Measurements from ENCODE around the gene ECSCR.
"Not testable (repeated sequence)": the region's sequence is repeated elsewhere in the genome, so short reads cannot be mapped to it uniquely, and the experiment has no call there.

ECSCR gene

GRCh38 chr5:139462586-139463276 lies at the start of gene ECSCR:
Gene ECSCR (minus strand): TSS chr5:139462743. CDS start chr5:139462670, 73 bp downstream.
- DNase-seq: no peak

GRCh38 chr5:139504722-139505121 lies 42.2 kb upstream of the ECSCR start:
- DNase-seq: not testable (repeated sequence)

- not testable (repeated sequence) for DNase-seq
These were observed 41.3 kb upstream of the ECSCR start for GRCh38 chr5:139503879-139504278.

- not testable (repeated sequence) for DNase-seq
These were observed 40.7 kb upstream of the ECSCR start for GRCh38 chr5:139503036-139503817.

- no peak for DNase-seq
These were observed 38.8 kb upstream of the ECSCR start for GRCh38 chr5:139501381-139501780.

- no peak for DNase-seq
These were observed 33.3 kb upstream of the ECSCR start for GRCh38 chr5:139495638-139496435.

GRCh38 chr5:139494832-139495231 lies 32.3 kb upstream of the ECSCR start:
- no peak for DNase-seq

GRCh38 chr5:139494256-139494655 lies 31.7 kb upstream of the ECSCR start:
- DNase-seq: no peak

GRCh38 chr5:139492700-139493192 lies 30.2 kb upstream of the ECSCR start:
- DNase-seq: no peak

GRCh38 chr5:139488260-139488659 lies 25.7 kb upstream of the ECSCR start:
- no peak for DNase-seq

GRCh38 chr5:139486201-139486600 lies 23.7 kb upstream of the ECSCR start:
- DNase-seq: no peak

- not testable (repeated sequence) for DNase-seq
These were observed 20.3 kb upstream of the ECSCR start for GRCh38 chr5:139482890-139483208.

- DNase-seq: peak; percentile 66
These were observed 19.7 kb upstream of the ECSCR start, which contains the start of gene STING1 for GRCh38 chr5:139482050-139482889. Gene STING1 (minus strand): TSS chr5:139482758. CDS start chr5:139481704, 1,054 bp downstream.

GRCh38 chr5:139481580-139482049 lies 19.1 kb upstream of the ECSCR start:
- DNase-seq: no peak

GRCh38 chr5:139481122-139481533 lies 18.6 kb upstream of the ECSCR start:
- DNase-seq: peak; percentile 44

GRCh38 chr5:139479729-139480128 lies 17.2 kb upstream of the ECSCR start:
- DNase-seq: not testable (repeated sequence)

- DNase-seq: not testable (repeated sequence)
These were observed 16.3 kb upstream of the ECSCR start for GRCh38 chr5:139478657-139479423.

GRCh38 chr5:139475865-139476617 lies 13.5 kb upstream of the ECSCR start:
- no peak for DNase-seq

- DNase-seq: no peak
These were observed 12.6 kb upstream of the ECSCR start for GRCh38 chr5:139474890-139475791.
